GM18526 (cell line): ENCODE measurements around the gene HOXA3.

Experiments used
- POLR2A ChIP-seq: IDR thresholded peaks from 3 replicates; pipeline ENCODE4 v1.6.1; 2011; ENCODE audit not compliant: insufficient read length; ENCODE audit errors: extremely low read depth

Gene HOXA3

DNA sequence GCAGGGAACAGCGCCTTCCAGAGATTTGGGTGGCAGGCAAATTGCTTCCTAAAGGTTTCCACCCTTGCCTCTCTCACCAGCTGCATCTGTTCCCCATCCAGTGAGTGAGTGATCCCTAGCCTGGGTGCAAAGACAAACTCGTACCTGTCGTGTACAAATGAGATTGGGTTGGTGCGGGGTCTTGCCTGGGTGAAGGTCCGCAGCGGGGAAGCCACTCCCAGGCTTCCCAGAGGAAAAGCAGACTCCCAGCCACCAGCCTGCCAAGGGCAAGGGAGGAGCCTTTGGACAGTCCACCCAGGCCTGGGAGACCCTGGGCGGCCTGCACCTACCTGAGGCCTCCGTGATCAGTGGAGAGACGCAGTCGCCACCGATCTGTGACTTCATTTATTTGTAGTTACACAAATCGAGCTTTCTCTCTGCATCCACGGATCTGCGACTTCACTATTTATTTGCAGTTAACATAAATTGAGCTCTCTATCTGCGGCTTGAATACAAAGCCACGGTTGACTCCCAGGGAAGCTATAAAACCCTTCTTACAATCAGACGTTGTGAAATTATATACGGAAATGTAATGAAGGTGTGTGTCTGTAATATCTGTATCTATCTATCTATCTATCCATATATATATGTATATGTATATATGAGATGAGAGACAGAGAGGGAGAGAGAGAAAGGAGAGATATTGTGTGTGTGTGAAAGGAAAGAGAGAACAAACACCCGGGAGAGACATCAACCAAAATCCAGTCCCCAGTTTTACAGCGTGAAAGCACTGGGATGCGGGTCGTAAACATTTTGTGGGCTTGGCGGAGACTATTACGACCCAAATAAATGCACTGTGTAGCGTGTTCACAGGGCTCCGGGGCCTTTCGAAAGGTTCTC is 7.1 kb upstream of the HOXA3 start:
- TF ChIP-seq POLR2A, result no peak

DNA sequence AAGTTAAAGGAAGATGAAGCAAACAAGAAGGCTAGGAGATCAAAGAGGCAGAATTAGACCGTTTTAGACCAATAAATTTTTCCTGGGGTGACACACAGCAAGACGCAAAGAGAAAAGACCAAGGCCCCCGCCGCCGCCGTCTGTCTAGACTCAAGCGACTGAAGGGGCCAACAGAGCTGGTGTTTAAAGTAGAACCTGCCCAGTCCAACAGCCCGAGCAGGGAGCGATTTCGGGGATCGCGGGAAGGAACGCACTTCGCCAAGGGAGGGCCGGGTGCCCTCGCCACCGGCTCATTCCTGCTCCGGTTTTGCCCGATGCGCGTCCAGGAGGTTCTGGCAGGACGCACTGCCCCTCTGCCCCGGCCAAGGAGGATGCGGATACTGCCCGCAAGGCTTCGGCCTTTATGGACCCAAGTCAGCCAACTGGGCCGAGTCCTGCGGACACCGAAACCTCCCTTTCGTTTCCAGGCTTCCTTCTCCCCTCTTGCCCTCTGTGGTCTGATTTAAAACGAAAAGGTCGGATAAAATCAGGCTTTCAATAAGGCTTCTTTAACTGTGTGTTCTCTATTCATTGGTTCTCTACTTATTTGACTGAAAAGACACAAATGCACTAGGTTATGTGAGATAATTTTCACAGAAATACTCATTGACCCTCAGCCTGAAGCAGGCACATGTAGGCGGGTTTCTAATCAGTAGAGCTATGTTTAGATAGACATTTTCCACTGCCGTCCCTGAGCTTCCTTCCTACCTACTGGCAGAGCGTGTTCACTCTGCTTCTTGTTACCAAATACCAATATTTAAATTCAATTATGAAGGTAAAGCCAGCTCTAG is 6.3 kb upstream of the HOXA3 start:
- no peak for TF ChIP-seq POLR2A

DNA sequence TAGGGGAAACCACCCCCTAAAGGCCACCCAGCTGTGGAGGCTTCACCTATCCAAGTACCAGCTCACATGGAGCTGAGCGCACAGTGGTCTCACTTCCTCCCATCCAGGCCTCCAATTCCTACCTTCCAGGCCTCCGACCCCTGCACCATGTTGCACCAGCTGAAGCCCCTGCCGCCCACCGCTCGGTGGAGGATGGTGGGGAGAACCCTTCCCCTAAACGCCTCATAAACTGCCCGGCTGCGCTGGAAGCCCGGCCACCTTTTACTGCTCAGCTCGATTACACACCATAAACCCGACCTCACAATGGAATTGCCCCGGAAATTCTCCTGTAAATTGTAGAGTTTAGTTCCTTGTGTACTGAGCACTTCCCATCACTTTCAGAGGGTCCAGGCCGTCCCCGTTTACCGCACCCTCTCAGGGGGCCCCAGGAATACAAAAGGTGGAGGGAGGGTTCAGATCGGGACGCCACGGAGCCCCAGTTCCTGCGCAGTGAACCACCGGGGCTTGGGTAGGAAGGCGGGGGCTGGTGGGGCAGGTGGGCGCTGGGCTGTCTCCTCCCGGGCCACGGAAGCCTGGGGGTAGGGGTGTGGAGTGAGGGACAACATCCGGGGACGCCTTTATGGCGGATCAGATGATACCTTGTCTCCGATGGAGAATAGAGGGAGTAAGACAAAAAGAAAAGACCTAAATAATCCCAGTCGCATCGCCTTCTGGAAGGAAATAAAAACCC is 5.5 kb upstream of the HOXA3 start:
- TF ChIP-seq POLR2A, result no peak

DNA sequence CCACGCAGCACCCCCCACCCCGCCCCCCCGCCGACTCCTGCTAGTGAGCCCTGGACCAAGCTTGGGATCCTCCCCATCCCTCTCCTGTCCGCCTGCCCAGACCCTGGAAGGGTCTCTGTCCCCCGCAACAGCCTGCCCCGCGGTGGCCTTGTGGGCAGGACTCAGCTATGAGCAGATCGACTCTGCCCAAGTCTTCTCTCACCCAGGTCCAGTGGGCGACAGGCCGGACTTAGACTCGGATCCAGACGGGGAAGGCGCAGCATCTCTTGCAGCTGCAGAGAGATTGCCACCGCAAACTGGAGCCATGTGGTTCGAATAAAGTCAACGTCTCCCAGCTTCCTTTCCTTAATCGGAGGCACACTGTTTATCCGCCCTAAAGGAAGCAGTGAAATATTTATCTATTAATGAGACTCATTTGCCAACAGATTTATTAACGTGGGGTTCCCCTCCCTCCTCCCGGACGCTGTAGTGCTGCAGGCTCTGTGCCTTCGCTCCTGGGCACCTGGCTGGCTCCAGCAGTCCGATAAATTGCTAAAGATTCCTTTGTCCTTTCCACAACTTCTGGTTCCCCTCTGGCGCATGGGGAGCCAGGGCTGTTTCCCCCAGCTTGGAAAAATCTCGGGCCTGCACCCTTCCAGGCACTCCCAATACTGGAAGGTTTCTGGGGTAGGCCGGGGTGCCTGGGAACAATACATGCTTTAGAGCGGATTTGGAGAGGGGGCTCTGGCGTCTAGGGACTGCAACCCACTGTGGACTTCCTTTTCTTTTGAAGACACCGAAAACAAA is 4.7 kb upstream of the HOXA3 start:
- no peak for TF ChIP-seq POLR2A

DNA sequence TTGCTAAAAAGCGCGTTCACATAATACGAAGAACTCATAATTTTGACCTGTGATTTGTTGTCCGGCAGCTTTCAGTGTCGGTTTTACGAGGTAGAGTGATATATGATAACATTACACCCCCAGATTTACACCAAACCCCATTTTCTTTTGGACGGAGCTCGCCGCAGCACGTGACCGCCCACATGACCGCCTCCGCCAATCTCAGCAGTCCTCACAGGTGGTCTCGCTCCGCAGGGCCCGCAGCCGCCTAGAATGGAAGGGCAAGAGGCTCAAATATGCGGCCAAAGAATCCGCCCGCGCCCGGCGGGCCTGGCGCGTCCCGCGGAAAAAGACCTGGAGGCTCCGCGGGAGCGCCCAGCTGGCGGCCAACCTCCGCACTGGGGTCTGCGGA is 4.1 kb upstream of the HOXA3 start, which contains the start of gene HOXA7:
Gene HOXA7, minus strand, starts transcription at position 168 of the 391 bp plus-strand sequence. Its CDS starts 130 bp downstream, at position 38.
- TF ChIP-seq POLR2A, result no peak

DNA sequence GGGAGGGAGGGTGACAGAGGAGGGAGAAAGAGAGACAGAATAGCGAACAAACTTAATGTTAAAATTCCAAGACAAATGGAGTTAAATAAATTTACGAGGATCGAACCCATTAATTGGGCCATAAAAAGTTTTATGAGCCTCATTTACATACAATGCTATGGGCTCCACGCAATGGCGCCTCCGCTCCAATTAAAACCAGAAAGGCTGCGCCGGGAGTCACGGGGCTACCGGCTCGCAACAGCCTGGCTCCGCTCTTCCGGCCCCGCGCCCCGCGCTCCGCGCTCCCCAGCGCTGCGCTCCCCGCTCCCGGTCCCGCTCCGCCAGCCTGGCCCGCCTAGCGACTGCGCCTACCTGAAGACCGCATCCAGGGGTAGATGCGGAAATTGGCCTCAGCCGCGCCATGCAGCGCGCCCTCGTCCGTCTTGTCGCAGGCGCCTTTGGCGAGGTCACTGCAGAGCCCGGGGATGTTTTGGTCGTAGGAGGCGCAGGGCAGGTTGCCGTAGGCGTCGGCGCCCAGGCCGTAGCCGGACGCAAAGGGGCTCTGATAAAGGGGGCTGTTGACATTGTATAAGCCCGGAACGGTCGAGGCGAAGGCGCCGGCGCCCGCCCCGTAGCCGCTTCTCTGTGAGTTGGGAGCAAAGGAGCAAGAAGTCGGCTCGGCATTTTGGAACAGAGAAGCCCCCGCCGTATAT is 3.6 kb upstream of the HOXA3 start:
- TF ChIP-seq POLR2A, result no peak

DNA sequence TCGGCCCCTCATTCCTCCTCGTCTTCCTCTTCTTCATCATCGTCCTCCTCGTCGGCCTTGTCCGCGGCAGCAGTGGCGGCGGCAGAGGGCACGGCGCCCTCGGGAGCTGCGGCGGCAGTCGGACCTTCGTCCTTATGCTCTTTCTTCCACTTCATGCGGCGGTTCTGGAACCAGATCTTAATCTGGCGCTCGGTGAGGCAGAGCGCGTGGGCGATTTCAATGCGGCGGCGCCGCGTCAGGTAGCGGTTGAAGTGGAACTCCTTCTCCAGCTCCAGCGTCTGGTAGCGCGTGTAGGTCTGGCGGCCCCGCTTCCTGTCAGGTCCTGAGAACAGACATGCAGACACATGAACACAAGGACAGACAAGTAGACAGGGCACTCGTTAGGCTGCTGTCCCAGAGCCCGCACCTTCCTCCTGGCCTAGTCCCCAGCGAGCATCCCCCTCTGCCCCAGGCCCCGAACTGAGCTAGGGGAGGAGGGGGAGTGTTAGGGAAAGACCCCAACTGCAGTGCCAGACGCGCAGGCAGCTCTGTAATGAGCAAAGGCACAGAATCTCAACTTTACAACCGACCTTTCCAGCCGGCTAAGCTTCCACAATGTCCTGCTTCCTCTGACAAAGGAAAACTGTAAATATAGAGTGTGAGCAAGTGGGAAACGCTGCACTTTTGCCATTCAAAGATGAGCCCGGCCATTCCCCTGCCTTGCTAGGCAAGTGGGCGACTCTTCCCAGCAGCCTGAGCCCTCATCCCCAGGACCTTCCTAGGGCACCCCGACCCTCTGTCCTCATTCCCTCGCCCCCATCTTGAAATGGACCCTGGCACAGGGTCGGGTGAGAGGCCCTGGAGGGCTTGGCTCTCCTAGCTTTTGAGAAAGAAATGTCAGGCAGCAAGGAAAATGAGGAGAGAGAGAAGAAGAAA is 2.8 kb upstream of the HOXA3 start:
- no peak for TF ChIP-seq POLR2A

DNA sequence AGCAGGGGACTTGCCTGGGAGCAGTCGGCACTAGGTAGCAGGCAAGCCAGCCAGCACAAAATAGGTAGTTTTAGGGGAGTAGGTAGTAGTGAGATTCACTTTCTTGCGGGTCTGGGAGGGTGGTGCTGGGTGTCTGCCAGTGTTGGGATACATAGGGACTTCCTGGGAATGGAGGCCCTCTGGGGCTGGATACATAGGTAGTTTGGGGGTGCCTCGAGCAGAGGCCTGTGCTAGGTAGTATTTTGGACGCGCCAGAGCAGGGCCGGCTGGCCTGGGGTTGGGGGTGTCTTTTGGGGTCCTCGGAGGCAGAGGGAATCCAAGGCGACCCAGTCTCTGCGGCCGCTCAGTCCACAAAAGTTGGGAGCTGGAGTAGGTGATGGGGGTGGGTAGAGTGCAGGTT is 2.0 kb upstream of the HOXA3 start:
- no peak for TF ChIP-seq POLR2A

DNA sequence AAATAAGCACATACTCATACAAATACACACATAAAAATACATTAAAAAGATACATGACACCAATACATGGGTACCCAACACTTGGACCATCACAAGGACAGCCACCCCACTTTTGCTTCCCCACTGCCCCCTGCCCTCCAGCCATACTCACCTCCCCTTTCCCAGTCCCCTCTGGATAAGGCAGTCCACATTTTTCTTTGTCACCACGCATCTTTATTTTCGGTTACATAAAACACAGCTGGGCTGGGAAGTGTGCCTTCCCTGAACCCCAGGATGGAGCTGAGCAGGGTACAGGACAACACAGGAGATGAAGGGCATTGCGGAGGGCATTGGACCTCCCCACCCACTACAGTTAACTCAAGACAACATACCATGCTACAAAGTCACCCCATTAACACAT is 1.1 kb upstream of the HOXA3 start:
- TF ChIP-seq POLR2A, result no peak

DNA sequence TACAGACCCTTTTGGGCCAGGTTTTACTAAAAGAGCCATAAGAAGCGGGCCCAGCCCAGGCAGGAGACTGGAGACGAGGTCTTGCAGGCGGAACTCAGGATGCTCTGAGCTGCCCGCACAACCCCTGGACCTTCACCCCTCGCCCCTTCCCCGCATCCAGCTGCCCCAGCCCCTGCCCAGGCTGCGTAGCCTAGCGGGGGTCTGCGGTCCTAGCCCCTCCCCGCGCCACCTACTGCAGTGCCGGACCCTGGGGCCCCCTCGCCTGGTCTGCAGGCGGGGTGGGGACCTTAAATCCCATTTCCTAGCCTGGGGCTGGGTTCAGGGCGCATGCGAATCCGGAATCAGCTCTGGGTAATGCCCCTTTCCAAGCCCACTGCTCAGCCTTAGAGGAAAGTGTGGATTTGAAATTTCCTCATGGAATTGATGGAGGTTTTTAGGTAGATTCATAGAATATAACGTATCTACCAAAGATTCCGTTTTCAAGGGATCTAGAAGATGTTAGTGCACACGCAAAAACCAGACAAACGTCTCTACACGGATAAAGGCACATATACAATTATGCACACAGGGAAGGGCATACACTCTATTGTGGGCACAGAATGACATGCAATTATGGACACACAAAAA is 546 bp upstream of the HOXA3 start:
- TF ChIP-seq POLR2A, result no peak

DNA sequence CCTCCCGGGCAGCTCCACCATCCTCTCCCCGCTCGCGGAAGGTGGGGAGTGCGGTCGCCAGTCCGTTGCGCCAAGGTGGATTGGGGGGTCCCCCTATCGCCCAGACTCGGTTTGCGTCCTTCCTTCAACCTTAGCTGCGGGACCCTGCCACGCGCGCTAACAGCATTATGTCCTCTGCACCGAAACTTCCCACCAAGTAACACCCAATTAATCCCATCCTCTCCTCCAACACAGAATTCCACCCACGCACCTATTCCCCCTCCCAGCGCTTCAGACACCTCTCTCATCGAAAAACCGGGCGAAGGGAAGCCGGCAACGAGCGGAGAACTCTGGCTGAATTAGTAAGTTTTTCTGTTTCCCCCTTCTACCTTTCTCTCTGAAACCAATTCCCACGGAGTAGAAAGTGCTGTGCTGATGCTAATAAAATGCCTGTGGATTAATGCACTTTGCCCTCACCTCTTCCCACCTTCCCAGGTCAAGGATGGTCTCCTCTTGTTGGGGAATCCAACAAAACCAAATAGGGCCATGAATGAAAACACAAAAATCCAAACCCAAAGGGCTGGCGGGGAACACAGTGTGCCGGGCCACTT is 947 bp downstream of the HOXA3 start:
- TF ChIP-seq POLR2A, result no peak

DNA sequence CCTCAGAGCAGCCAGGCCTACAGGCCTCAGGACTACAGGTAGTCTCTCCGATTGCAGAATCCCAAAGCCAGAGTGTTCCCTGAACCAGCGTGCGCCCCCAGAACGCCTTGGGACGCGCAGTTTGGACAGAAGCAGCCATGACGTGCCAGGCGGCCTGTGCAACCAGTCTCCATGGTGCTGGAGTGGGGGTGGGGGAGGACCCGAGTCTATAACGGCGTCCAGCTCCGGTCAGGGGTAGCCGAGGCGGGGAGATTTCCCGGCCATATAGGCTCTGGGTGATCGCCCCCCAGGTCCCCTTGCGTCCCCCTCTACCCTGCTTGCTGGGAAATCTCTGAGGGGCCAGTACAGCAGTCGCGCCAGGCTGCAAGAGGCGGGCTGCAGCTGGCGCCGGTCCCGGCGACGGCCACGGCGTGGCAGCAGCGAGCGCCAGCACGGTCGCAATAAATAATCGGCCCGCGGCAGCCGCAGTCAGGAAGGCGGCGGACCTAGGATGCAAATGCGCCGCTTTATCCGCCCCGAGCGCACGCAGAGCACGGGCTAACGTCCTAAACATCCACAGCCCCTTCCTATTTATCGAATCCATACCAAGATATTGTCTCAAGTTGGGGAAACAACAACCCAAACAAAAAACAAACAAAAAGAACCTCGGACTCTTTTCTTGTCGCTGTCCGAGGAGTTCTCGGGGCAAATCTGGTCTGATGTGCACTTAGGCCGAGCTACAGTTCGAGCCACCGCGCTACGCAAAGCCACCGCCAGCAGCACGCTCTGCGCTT is 1.6 kb downstream of the HOXA3 start:
- TF ChIP-seq POLR2A, result no peak
